ENCODE measurements around the gene SLC25A13.

DNA sequence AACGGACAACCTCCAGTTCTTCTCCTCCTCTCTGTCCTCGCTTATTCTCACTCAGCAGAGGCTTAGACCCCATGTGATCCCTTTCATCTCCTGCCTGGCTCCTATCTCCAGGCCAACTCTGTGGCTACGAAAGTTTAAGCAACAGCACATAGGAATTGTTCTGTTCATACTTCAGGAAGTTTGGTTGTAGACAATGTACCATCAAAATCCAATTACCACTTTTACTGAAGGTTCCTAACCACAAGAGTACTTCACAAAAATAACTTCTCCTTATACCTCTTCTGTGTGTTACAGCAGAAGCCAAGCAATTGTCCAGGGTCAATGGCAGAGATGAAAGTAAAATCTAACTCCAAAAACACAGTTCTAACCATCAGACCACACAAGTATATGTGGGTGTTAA, 80.0 kb downstream of the SLC25A13 start:
- TF ChIP-seq ETV1 (tag; conservative IDR thresholded peaks at IDR 0.05; ENCODE audit: low read depth) (0 out of 2 replicates have a peak, but pooled peaks have one; percentile 3), ZNF282 (CRISPR knock-in tag; IDR thresholded peaks at IDR 0.05) (no peak), FOXM1 (IDR thresholded peaks at IDR 0.05; ENCODE audit: low read depth) (no peak), FOXM1 (CRISPR knock-in tag; IDR thresholded peaks at IDR 0.05; ENCODE audit: low read depth) (no peak)

Data from K562 (cell line).